Activated CD8-positive, alpha-beta T cell treated with anti-CD3 and anti-CD28 coated beads for 36 hours (primary cell): ENCODE results near the gene TNFSF4. TPM values are rescaled to one million over a fixed set of nuclear protein-coding genes. Genes with fewer than 3 reads are reported as not detected.

Source experiments
- ATAC-seq: fragments of 200-7000 bp; cut with Tn5 transposase; one replicate; pipeline ENCODE4 v1.10.0; 2021; ENCODE audit warnings: mild to moderate bottlenecking, moderate library complexity
- CTCF ChIA-PET: fragments of 350-600 bp; sonication (Branson Sonifier 250); formaldehyde crosslinking; loops from one replicate; lab custom pipeline; 2021; ENCODE audit warnings: antibody characterized with exemption; lab: Charles Lee
- POLR2A ChIA-PET: fragments of 350-600 bp; sonication (Branson Sonifier 250); formaldehyde crosslinking; loops from one replicate; lab custom pipeline; 2021; ENCODE audit warnings: antibody characterized with exemption; lab: Charles Lee
- DNase-seq: peaks from one replicate; pipeline ENCODE4 v3.0.0-alpha.2; 2020
- H3K27ac Mint-ChIP-seq: one replicate; pipeline ENCODE4 v1.8.0; 2021; ENCODE audit warnings: mild to moderate bottlenecking, mixed read lengths
- H3K27me3 Mint-ChIP-seq: one replicate; pipeline ENCODE4 v1.8.0; 2021; ENCODE audit warnings: mixed read lengths
- H3K36me3 Mint-ChIP-seq: one replicate; pipeline ENCODE4 v1.8.0; 2021; ENCODE audit warnings: low read depth, mixed read lengths
- H3K4me1 Mint-ChIP-seq: one replicate; pipeline ENCODE4 v1.8.0; 2021; ENCODE audit warnings: low read depth, mixed read lengths
- H3K4me3 Mint-ChIP-seq: one replicate; pipeline ENCODE4 v1.8.0; 2021; ENCODE audit warnings: mild to moderate bottlenecking, moderate library complexity, mixed read lengths
- H3K9me3 Mint-ChIP-seq: one replicate; pipeline ENCODE4 v1.8.0; 2021; ENCODE audit warnings: mixed read lengths
- CTCF ChIP-seq: fragments of 200-600 bp; IDR thresholded peaks from one replicate; pipeline ENCODE4 v1.8.0; 2022; ENCODE audit warnings: antibody characterized with exemption, mild to moderate bottlenecking
- intact Hi-C: fragments of 100-400 bp; cut with micrococcal nuclease; formaldehyde crosslinking; loops from one replicate; pipeline ENCODE4 v1.10.0; 2022
- total RNA-seq, 2 experiments: library from RNA; stranded (reverse); gene quantifications; one replicate each; pipeline ENCODE4 v1.2.3, GENCODE V29; 2021

The TNFSF4 gene
- total RNA-seq, 2 experiments from 2014 or later = 1.5 to 1.6 TPM

GRCh38 chr1:173150795-173151194 lies 56.3 kb downstream of the TNFSF4 start:
- no peak overlapping the region for H3K4me3 Mint-ChIP-seq
- no peak for DNase-seq
- H3K36me3 Mint-ChIP-seq = peaks cover 11% of the 10 kb centered on the region
- ChIA-PET POLR2A (interaction anchor here (0.8 kb wide), 1 partner anchor 226 kb away, joined by 3 read pairs; no protein-coding TSS in a partner anchor), CTCF (no interaction called here)
- ATAC-seq = no peak
- intact Hi-C loops = no loop called here
- no peak overlapping the region for H3K27ac Mint-ChIP-seq
- TF ChIP-seq CTCF = no peak
- H3K4me1 Mint-ChIP-seq = peaks cover 19% of the 10 kb centered on the region
- peaks cover 24% of the 10 kb centered on the region for H3K9me3 Mint-ChIP-seq
- no peaks in the 10 kb centered on the region for H3K27me3 Mint-ChIP-seq

GRCh38 chr1:173149887-173150286 lies 57.2 kb downstream of the TNFSF4 start:
- Mint-ChIP-seq H3K9me3 (peaks cover 30% of the 10 kb centered on the region), H3K36me3 (peaks cover 12% of the 10 kb centered on the region), H3K4me3 (no peak overlapping the region), H3K27me3 (peaks cover 2% of the 10 kb centered on the region), H3K4me1 (peaks cover 19% of the 10 kb centered on the region), H3K27ac (no peak overlapping the region)
- intact Hi-C loops = no loop called here
- DNase-seq = no peak
- TF ChIP-seq CTCF = no peak
- no peak for ATAC-seq
- ChIA-PET CTCF (no interaction called here), POLR2A (interaction anchor here (0.5 kb wide), 1 partner anchor 17 kb away, joined by 3 read pairs; no protein-coding TSS in a partner anchor)

GRCh38 chr1:173148971-173149370 lies 58.2 kb downstream of the TNFSF4 start:
- ChIA-PET CTCF (no interaction called here), POLR2A (no interaction called here)
- no peak for ATAC-seq
- Mint-ChIP-seq H3K27ac (no peak overlapping the region), H3K4me3 (no peak overlapping the region), H3K27me3 (peaks cover 2% of the 10 kb centered on the region), H3K36me3 (peaks cover 12% of the 10 kb centered on the region), H3K4me1 (peaks cover 19% of the 10 kb centered on the region), H3K9me3 (peaks cover 34% of the 10 kb centered on the region)
- DNase-seq = no peak
- intact Hi-C loops = no loop called here
- TF ChIP-seq CTCF = no peak

GRCh38 chr1:173148545-173148944 lies 58.6 kb downstream of the TNFSF4 start:
- POLR2A ChIA-PET = no interaction called here

GRCh38 chr1:173140733-173141132 lies 66.4 kb downstream of the TNFSF4 start:
- DNase-seq = no peak
- H3K9me3 Mint-ChIP-seq = peaks cover 25% of the 10 kb centered on the region
- no peaks in the 10 kb centered on the region for H3K4me1 Mint-ChIP-seq
- POLR2A ChIA-PET = no interaction called here
- peaks cover 1% of the 10 kb centered on the region for H3K36me3 Mint-ChIP-seq
- no peak overlapping the region for H3K27ac Mint-ChIP-seq
- H3K4me3 Mint-ChIP-seq = no peak overlapping the region
- intact Hi-C loops = no loop called here
- CTCF ChIA-PET = no interaction called here
- no peak for TF ChIP-seq CTCF
- ATAC-seq = no peak
- peaks cover 2% of the 10 kb centered on the region for H3K27me3 Mint-ChIP-seq

More at GRCh38 chr1:173148545-173148944, 58.6 kb downstream of the TNFSF4 start:
- no peak overlapping the region for H3K27ac Mint-ChIP-seq
- peaks cover 2% of the 10 kb centered on the region for H3K27me3 Mint-ChIP-seq
- TF ChIP-seq CTCF = no peak
- H3K4me3 Mint-ChIP-seq = no peak overlapping the region
- H3K36me3 Mint-ChIP-seq = peaks cover 8% of the 10 kb centered on the region
- CTCF ChIA-PET = no interaction called here
- intact Hi-C loops = no loop called here
- H3K9me3 Mint-ChIP-seq = peaks cover 35% of the 10 kb centered on the region
- DNase-seq (no peak), ATAC-seq (no peak)
- H3K4me1 Mint-ChIP-seq = peaks cover 16% of the 10 kb centered on the region
